Erythroblast (primary cell): ENCODE results near the gene LYST.
"Not testable (repeated sequence)": the region's sequence is repeated elsewhere in the genome, so short reads cannot be mapped to it uniquely, and the experiment has no call there.

Experiments used
- GATA1 ChIP-seq: IDR thresholded peaks from 2 replicates; pipeline ENCODE4 v1.6.1; 2011; ENCODE audit warnings: low read depth, mild to moderate bottlenecking, control low read depth, low read length, moderate library complexity
- POLR2A ChIP-seq: IDR thresholded peaks from 2 replicates; pipeline ENCODE4 v1.6.1; 2011; ENCODE audit warnings: mild to moderate bottlenecking, low read length

DNA sequence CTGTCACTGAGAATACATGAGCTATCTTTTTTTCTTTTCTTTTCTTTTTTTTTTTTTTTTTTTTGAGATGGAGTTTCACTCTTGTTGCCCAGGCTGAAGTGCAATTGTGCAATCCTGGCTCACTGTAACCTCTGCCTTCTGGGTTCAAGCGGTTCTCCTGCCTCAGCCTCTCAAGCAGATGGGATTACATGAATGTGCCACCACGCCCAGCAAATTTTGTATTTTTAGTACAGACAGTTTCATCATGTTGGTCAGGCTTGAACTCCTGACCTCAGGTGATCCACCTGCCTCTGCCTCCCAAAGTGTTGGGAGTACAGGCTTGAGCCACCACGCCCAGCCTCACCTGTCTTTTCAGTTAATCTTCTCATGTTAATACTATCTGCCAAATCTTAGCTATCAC lies 112.5 kb downstream of the LYST start:
- TF ChIP-seq GATA1, POLR2A: not testable (repeated sequence)
